Measurements from ENCODE around the gene MEIOB. TPM values are rescaled to one million over a fixed set of nuclear protein-coding genes. Genes with fewer than 3 reads are reported as not detected.
"Not testable (repeated sequence)": the region's sequence is repeated elsewhere in the genome, so short reads cannot be mapped to it uniquely, and the experiment has no call there.

MEIOB gene
- total RNA-seq, 1 donor from 2014 or later, result 0.39 TPM

DNA sequence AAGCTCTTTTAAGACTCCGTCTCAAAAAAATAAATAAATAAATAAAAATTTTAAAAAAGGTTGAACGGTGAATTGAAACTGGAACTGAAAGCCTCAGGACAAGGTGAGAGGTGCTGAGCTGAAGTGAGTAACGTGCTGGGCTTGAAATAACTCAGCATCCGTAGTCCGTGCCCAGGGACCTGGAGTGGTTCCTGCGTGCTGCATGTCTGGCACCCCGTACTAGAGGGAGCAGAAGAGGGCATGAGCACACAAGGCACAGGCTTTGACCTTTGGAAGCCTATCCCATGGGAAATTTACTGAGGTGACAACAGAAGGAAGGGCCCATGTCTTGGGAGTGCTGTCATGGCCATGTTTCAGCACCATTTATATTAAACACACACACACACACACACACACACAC, 4.5 kb upstream of the MEIOB start:
- no peak for DNase-seq

GRCh38 chr16:1876066-1876465, 4.1 kb upstream of the MEIOB start:
- not testable (repeated sequence) for DNase-seq

GRCh38 chr16:1874854-1875253, 2.9 kb upstream of the MEIOB start:
- DNase-seq, result no peak

- DNase-seq, result no peak
Measured at GRCh38 chr16:1870365-1871082, 1.4 kb downstream of the MEIOB start.

- DNase-seq, result no peak
Measured at GRCh38 chr16:1865902-1866690, 5.9 kb downstream of the MEIOB start.

DNA sequence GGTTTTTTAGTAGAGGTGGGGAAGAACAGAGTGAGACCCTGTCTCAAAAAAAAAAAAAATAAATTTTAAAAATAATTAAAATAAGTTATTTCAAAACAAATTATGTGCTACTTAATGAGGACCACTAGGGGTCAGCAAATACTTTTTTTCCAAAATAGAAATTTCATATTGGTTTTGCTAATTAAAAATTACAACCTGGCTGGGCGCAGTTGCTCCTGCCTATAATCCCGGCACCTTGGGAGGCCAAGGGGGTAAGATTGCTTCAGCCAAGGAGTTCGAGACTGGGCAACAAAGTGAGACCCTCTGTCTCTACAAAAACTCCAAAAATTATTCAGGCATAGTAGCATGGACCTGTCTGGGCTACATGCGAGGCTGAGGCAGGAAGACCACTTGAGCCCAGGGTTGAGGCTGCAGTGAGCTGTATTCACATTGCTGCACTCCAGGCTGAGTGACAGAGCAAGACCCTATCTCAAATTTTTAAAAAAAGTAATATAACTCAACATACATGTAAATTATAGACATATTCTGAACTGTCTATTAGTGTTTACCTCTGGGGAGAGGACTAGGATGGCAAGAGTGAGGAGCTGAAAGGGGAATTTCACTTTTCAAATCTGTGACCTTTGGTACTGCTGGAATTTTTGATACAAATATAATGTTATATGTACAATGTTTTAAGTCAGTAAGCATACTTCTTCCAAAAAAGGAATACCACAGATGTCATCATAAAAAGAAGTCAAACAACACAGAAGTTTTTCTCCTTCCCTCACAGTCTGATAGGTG, 8.1 kb downstream of the MEIOB start:
- no peak for DNase-seq

- no peak for DNase-seq
Measured at GRCh38 chr16:1862394-1862793, 9.6 kb downstream of the MEIOB start.

- no peak for DNase-seq
Measured at GRCh38 chr16:1861730-1862129, 10.2 kb downstream of the MEIOB start.

DNA sequence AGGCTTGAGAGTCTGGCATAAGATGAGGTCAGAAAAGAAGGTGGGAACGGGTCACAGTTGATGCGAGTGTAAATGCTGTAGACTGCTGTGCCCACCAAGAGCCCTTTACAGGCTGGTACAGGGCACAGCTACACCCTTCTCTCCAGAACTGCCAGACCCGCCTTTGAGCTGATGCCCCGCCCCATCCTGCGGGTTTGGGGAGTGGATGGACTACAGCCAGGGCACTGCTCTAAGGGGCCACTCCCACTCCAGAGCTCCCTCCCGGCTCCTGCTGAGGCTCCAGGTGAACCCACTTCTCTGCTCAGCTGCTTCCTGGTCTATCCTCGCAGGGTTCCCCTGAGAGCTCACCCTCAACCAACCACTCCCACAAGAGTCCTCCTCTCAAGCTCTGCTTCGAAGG, 12.3 kb downstream of the MEIOB start:
- DNase-seq, result no peak

DNA sequence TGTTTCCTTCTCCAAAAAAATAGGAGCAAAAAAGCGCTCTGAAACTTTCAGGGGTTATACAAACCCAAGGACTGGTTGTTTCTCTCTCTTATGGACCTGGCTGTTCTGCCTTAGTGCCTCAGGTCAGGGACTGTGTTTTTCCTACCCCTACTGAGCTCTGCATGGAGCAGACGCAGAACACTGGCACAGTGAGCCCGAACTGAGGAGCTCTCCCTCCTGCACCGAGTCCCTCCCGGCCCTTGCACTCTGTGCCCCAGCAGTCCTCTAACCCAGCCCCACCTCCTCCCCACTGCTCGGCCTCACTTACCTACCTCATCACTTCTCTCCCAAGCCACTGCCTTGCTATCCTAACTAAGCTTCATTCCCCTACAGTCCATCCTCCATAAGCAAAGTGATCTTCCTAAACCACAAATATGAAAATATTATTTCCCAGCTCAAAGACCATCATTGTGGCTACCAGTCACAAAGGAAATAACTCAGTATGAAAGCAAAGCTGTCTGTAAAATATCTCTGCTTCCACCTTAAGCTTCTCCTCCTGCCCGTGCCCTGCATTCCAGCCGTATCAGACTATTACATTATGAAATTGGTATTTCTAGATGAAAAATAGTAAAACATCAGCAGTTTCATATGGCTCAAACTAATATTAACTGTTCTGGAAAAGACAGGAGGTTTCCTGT, 13.6 kb downstream of the MEIOB start:
- DNase-seq, result no peak

DNA sequence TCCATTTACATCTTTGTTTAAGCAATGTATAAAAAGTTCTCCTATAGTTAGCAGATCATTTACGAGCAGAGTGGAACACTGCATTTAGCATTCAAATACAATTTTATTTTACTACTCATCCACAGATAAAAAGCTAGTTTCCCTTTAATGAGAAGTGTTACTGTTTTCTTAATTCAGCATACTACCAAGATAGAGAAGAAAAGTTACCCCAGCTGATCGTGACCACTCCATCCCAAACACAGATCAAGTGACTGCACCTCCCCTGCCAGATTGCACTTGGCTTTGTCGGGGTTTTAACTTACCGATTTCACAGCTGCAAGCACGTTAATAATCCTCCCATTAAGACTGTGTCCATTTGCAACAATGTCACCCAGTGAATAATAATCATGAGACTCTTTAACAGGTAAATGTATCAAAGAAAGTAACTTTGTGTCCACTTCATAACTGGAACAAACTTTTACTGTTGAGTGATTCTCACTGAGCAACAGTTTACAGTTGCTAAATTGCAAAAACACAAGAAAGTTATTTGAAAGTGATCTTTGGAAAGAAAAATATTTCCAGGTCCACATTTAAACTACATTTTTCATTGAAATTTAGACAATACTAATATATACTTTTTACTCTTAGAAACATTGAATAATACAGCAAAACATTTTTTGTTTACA, 14.4 kb downstream of the MEIOB start:
- DNase-seq, result no peak

DNA sequence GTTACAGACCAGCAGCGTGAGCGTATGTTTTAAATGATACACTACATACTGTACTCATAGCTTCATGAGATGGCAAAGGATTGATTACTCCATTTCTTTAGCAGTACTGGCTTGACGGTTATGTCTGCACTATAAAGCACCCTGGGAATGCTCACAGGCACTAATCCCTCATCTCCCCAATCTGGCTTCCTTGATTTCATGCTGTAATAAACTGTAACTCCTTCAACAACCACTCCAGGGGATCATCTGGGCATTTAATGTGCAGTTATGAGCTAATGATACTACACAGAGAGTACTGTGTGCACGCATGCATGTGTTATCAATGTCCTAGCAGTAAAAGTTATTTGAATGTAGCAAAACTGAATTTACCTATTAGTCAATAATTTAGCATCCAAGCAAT, 20.2 kb downstream of the MEIOB start:
- no peak for DNase-seq

- DNase-seq, result no peak
Measured at GRCh38 chr16:1850981-1851380, 21.0 kb downstream of the MEIOB start.

- no peak for DNase-seq
Measured at GRCh38 chr16:1846416-1846815, 25.5 kb downstream of the MEIOB start.

DNA sequence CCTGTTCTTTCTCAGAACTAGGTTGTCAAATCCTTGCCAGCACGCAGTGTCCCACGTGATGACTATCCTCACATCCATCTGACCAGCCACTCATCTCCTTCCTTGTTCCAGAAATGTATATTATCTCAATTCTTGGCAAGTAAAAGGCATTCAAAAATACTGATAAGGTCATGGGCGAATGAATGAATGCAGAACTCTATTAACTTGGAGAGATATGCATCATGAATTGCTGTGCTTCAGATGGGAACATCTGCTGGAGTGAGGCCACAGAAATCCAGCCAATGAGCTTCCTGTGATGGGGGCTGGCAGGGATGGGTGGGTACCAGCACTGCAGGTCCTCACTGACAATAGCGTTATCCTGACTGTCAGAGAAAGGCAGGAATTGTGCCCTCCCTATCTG, 26.0 kb downstream of the MEIOB start:
- no peak for DNase-seq

- DNase-seq, result no peak
Measured at GRCh38 chr16:1839554-1839953, 32.4 kb downstream of the MEIOB start.

DNA sequence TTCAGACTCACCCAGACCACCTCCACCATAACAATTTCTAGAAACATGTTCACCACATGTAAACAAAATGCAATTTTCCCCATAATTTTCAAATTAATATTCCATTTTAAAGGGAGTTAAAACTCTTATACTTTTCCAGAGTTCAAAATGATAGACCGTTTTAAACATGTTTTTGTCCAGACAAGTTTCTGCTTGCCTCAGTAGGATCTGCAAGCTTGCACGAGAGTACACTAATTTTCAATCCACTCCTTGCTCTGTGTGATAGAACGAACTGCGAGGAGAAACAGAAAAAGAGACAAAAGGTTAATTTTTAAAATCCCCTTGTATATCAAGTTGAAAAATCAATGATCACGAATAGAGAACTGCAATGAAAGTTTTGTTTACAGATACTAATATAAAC, 37.9 kb downstream of the MEIOB start:
- DNase-seq, result no peak

DNA sequence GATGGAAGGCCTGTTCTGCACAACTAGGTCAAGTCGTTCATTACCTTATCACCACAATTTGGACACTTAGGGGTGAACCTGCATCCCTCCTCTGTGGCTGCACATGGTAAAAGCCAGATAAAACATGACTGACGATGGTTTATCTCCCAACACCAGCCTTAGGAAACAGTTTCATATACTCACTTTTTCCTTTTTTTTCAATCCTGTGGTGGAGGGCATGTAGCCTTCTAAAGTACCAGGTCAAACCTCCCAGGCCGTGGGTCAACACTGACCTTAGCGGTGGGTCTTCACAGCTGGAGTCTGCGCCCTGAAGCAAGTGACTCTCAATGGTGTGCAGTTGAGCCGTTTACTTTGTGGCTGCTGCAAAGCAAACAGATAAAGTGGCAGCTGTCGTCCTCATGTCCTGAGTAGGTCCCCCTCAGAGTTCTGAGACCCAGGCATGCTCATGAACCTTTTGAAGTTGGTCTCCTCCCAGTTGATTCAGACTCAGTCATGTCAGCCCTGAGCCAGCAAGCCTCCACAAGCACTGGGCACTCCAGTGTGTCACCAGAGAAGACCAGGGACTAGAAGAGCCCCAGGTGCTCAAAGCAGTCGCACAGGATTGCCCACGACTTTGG, 39.0 kb downstream of the MEIOB start:
- DNase-seq, result no peak

- DNase-seq, result no peak
Measured at GRCh38 chr16:1831186-1832075, 40.5 kb downstream of the MEIOB start.

DNA sequence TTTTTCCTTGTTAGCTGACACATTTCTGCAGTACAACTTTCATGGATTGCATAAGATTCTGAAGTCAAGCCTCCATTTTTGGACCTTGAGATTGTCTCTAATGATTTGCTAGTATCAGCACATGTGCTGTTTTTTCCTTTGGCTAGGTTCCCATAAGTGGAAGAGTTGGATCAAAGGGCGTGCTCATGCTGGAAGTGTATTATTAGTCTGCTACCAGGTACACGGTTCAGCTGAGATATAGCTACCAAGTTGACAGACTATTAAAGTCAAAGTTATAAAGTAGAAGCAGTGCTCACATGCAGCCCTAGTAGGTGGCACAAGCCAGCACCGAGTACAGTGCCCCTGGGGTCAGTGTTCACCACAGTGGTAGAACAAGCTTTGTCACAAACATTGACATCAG, 41.8 kb downstream of the MEIOB start:
- DNase-seq, result no peak

All from skin of body (tissue), 2 donors.